Hematopoietic multipotent progenitor cell treated with erythropoietin and hydrocortisone succinate and interleukin-3 and kit ligand, for 17 days (in vitro differentiated cells): ENCODE measurements around the gene CCL7.

Source experiments
- DNase-seq: peaks from one replicate; pipeline ENCODE4 v3.0.0-alpha.2; 2015; ENCODE audit warnings: low spot score

Gene CCL7

DNA sequence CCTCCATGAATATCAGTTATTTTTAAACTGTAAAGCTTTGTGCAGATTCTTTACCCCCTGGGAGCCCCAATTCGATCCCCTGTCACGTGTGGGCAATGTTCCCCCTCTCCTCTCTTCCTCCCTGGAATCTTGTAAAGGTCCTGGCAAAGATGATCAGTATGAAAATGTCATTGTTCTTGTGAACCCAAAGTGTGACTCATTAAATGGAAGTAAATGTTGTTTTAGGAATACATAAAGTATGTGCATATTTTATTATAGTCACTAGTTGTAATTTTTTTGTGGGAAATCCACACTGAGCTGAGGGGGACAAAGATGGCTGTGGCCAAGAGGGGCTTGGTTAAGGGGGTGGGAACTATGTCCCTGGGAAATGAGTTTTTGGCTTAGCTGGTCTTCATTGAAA lies 17.9 kb downstream of the CCL7 start:
- no peak for DNase-seq

DNA sequence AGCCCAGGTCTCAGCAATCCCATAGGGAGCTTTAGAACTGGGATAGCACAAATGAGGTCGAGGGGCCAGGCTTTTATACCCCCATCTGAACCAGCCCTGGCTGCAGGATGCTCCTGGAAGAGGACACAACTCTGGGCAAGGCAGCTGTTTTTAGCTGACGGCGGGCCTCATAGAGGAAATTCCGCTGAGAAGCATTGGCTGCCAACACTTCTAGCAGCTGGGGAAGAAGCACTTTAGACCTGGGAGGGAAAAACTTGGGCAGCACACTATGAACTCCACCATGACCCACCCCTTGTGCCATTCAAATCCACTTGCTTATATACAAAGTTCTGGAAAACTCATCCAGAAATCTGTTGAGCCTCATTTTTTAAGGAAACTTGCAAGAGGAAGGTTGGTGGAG lies 20.6 kb downstream of the CCL7 start:
- DNase-seq = no peak

DNA sequence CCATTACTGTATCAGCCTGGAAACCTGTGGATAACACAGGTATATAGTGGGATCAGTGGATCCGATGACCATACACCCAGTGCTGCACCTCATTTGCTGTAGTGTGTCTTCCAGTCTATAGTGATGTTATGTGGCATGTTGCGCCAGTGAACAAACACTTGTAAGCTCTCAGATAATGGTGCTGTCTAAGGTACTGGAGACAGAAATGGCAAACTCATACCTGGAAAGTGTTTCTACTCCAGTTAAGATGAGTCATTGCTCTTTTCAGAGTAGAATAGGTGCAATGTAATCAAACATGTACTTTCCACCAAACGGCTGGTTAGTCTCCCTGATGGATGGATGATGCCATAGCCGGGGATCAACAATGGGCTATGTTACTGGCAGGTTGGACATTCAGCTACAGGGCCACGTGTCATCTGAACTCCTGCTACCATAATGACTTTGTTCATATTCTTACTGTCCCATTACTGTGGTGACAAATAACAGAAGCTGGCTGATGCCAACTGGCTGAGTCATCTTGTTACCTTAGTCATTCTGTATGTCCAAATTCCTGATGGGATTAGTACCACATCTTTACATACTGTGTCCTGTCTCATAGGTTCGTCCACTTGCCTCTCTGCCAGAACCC lies 21.8 kb downstream of the CCL7 start:
- no peak for DNase-seq

DNA sequence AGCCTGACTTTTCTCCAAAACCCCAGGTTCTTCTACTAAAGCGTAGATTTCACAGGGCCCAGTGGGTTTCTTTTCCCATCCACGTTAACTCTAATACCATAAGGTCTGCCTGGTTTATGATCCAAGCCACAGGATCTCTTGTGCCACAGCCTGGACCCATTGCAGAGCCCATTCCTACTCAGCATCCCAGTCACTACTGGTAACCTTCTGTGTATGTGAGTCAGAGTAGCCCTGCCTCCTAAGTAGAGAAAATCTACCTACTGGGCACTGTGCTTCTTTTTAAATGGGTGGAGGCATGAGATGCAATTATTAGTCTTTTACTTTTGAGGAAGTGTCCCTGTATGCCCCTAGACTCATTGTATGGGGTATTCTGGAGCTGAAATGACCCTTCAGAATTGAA lies 29.0 kb downstream of the CCL7 start:
- no peak for DNase-seq

DNA sequence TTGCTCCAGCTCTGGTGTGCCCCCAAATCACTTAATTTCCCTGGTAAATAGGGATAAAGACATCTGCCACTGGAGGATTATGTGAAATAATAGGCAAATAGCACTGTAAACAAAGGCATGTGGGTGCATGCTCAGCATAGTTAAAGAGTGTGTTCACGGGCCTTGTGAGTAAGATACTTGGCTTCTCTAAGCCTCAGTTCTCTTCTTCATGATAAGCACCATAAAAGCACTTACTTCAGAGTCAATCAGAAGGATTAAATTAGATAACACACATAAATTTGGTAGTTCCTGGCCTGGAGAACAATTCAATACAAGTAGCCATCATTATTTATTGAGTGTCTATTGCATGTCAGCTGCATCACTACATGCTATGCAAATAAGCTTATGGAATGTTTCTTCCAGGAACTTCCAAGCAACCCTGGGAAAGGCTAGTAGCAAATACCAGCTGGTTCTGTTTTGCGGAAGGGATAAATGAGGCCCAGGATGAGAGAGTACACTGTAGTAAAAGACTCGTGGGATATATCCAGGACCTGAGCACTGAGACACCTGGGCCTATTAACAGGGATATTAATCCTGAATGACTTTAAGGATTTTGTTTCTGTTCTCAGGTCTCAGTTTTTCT lies 30.0 kb downstream of the CCL7 start:
- DNase-seq = no peak

DNA sequence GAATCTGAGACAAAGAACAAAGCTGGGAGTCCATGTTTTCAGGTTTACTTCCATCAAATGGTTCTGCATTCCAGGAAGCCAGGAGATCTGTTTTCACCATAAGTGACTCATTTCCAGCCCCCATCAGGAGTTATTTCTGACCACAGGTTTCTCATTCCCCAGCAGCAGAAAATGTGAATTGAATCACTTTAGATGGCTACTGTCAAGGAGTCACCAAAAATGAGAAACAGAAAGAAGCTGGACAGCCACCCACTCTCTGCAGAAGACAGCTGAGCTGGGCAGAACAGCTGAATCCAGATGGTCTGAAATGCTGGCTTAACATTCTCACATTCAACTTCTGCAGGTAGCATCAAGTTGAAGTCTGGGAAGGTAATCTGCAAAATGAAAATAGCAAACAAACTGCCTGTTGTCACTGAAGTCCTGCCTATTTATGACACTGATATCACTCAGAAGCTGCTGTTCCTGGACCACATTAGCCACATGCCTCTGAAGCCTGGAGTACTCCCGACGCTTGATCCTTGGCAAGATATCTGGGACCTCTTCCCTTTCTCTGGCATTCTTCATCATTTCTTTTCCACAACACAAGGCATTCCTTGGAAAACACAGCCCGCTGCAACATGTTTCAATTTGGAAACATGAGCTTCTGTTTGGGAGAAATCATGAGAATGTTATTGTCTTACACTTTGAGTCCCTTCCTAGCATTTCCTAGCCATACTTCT lies 30.8 kb downstream of the CCL7 start:
- DNase-seq = no peak

DNA sequence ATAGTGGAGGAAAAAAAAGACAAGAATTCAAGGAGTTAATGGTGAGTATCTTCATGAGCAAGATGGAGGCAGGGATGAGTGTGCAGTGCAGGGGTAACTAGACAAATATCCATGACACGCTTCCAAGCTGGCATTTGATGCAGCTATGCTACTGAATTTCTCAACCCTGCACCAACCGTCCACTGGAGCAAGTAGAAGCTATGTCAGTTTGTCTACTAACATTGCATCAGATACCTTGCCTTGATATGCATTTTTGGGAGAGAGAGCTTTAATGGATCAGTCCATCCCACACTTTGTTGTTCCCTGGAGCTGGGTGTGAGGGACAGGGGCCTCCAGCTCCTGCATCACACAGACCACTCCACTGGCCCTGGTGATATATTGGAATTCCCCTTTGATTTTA lies 32.0 kb downstream of the CCL7 start:
- no peak for DNase-seq

DNA sequence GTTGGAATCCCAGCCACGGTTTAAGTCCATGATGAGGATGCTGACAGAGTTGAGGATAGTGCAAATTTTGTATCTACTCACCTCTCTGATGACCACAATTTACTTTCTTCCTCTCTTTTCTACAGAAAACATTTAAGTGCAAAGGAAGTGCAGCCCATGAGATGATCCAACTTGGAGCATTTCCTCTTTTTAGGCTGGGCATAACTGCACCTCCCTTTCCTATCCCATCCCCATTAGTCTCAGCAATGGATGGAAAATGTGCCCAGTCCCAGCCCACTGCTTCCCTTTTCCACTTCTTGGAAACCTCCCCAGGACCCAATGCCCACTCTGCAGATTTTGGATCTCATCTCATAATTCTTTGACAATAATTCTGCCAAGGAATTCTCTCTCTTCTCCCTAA lies 32.6 kb downstream of the CCL7 start:
- no peak for DNase-seq

DNA sequence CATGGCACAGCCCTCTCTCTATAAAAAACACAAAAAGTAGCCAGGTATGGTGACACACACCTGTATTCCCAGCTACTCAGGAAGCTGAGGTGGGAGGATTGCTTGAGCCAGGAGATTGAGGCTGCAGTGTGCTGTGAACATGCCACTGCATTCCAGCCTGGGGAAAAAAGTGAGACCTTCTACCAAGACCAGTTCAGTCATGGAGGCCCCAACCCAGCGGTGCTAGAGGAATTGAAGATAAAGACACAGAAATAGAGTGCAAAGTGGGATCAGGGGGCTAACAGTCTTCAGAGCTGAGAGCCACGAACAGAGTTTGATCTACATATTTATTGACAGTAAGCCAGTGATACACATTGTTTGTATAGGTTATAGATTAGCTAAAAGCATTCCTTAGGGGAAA lies 33.6 kb downstream of the CCL7 start:
- DNase-seq = no peak

DNA sequence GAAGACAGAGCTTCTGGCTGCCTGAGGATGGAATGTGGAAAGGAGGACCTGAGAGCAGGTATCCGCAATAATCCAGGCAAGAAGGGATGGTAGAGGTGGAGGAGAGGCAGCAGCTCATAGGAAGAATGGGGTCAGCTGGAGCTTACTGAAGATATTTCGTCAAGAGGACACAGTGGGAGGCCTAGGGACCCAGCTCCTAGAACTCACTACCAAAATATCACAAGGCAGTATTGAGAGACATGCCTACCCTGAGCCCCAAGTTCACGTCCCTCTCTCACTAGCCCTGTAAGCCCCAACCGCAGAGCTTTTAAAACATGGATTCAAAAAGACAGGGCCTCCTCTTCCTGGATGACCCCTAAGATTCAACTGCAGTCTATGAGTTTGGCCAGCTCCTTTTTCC lies 35.0 kb downstream of the CCL7 start:
- DNase-seq = no peak

DNA sequence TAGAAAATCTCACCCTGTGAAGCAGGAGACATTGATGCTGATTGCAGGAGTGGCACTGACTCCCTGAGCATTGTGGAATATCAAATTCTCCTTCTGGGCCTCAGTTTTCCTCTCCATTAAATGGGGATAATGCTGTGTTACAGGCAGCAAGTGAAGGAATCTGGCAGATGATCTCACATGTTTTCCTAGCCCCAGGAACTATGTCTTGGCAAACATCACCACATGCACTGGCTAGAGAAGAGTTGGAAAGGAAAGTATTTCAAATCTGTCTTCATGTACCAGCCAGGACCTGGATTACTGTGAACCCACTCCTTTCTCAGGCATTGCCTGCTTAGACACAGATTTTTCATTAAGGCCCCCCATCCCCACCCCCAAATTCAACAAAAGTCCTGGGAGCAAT lies 35.6 kb downstream of the CCL7 start:
- no peak for DNase-seq

DNA sequence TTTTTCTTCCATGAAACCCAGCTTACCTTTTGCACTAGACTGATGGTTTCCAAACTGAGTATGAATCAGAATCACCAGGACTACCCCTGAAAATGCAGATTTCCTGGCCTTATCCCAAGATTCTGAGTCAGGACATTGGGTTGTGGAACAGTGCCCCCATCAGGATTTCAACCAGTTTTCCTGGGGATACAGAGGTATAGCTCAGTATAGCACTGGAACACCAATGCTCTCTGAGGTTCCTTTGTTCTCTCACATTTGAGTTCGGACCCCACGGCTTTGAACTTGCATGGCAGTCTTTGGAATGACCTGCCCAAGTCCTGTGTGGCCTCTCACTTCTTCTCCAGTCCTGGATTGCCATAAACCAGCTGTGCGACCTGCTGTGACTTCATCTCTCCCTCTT lies 36.4 kb downstream of the CCL7 start:
- no peak for DNase-seq

DNA sequence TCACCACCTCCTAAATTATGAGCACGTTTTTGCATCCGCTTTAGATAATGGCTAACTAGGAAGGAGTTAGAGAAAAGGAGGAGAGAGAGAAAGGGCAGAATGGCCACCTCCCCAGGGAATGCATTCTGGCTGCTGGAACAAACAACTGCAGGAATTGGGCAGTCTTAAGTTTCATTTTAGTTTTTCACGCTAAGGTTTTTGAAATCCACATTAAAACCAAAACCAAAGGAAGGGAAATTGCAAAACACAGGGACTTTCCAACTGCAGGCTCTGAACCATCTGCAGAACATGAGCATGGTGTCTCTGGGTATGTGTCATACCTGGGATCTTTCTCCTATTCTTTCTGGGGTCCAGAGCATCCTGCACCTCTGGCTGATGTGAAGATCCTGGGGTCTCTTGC lies 37.1 kb downstream of the CCL7 start:
- DNase-seq = no peak

DNA sequence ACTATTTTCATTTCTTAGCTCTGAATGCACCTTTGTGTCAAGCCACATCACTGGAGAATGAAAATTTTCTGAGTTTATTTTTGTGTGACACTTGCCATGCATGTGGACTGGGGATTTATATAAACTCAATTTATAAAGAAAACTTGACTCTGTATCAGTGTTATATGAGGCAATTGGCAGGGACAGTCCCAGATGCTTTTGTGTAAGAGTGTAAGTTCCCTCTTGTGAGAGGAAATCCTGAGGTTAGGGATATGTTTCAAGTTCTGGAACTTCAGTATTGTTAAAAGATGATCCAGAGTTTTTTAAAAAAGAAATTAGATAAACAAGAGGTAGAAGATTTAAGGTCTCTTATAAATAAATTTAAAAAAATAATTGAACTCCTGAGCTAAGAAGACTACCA lies 38.4 kb downstream of the CCL7 start:
- DNase-seq = no peak

DNA sequence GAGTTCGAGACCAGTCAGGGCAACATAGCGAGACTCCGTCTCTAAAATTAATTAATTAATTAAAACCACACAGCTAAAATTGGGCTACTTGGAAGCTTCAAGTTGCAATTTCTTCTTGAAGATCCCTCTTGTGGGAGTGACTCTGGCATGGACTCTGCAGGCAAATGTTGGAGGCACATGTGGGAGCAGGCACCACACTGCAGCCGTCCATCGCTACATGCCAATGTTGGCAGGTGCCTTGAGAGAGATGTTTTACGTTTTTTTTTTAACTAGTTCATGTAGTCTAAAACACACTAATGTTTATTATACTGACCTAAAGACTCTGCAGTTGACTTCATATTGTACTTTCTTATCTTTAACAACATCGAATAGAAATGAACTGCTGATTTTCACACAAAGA lies 41.3 kb downstream of the CCL7 start:
- DNase-seq = no peak

DNA sequence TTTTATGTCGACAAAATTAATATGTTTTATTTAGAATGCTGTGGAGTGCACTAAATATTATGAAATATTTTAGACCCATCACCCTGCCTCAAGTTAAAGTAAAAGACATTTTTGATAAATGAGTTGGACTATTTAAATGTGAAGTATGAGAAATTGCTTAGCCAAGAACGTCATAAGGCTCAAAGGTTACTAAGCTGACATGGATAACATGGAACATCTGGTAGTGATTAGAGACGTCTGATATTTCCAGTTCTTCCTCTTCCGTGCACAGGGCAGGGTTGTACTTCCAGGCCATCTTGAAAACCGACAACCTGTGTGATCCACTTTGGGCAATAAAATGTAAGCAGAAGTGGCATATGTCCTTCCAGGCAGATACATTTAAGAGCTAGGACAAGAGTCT lies 42.1 kb downstream of the CCL7 start:
- DNase-seq = no peak

DNA sequence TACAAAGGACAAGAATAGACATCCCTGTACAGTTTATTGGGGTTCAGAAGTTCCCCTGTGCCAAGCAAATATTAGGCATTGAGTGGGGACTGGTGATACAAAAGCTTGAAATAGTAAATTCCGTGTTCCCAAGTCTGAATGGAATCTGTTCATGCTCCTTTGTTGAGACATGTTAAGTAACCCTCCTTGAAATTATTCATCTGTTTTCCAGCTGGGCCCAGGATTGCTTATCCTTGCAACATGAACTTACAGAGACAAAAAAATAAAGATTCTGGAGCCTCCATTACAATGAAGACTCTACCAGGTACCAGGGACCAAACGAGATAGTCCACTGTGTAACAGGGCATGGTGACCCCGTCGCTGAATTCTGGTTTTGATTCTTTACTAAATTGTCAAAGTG lies 43.1 kb downstream of the CCL7 start:
- DNase-seq = no peak

DNA sequence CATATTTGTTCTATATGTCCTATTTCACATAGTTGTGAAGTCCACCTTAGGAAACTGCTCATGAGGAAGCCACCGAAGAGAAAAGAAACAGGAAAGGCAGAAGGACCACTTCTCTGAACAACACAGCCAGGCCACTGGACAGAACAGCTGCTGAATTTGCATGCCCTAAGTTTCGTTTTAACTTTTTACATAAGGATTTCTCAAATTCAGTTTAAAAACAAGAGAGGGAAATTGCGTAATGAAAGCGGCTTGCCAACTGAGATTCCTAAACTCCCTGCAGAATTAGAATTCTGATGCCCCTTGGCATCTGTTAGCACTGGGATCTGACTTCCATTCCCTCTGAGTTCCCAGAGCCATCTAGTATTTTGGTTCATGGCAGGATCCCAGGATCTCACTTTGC lies 44.3 kb downstream of the CCL7 start:
- no peak for DNase-seq

DNA sequence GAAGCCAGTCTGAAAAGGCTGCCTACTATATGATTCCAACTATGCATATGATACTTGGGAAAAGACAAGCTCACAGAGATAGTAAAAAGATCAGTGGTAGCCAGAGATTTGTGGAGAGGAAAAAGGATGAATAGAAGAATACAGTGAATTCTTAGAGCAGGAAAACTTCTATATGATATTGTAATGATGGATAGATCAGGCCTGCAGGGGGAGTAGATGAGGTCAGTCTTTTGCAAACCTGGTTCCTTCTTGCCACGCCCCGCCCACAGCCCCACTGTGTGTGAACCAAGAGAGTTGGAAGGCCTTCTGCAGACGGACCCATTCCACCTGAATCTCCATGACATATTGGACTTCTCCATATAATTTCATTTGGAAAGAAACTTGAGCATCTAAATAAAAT lies 48.5 kb downstream of the CCL7 start:
- no peak for DNase-seq

DNA sequence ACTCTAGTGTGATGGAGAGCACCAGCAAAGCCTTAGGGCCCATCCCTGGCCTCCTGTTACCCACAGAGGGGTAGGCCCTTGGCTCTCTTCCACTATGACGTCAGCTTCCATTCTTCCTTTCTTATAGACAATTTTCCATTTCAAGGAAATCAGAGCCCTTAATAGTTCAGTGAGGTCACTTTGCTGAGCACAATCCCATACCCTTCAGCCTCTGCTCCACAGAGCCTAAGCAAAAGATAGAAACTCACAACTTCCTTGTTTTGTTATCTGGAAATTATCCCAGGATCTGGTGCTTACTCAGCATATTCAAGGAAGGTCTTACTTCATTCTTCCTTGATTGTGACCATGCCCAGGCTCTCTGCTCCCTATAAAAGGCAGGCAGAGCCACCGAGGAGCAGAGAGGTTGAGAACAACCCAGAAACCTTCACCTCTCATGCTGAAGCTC lies 49.0 kb downstream of the CCL7 start, which contains the start of gene CCL8:
Gene CCL8, plus strand, starts transcription at position 397 of the 445 bp plus-strand sequence. CDS start 67 bp downstream, outside the sequence.
- DNase-seq = no peak
